ENCODE results near the gene TM2D1.

The TM2D1 gene

DNA sequence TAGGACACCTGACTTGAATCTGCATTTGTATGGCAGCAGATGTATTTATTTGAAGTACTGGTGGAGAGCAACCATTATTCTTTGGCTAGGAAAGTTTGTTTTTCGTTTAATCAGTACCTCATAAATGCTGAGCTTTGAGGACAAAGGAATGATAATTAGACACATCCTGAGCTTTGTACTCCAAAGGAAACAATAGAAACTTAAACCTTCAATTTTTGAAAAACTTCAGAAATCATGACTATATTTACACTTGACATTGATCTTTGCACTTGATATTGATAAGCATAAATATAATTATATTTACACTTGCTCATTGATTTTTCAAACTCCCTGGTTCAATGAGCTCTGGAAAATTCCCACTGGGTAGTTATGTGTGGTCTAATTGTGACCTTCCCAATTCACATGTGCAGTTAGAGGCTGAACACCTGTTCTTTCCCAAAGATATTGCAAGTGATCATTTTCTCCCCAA, 28.0 kb upstream of the TM2D1 start:
- DNase-seq (ENCODE audit: low spot score) = no peak
- TF ChIP-seq, protein P1, sequence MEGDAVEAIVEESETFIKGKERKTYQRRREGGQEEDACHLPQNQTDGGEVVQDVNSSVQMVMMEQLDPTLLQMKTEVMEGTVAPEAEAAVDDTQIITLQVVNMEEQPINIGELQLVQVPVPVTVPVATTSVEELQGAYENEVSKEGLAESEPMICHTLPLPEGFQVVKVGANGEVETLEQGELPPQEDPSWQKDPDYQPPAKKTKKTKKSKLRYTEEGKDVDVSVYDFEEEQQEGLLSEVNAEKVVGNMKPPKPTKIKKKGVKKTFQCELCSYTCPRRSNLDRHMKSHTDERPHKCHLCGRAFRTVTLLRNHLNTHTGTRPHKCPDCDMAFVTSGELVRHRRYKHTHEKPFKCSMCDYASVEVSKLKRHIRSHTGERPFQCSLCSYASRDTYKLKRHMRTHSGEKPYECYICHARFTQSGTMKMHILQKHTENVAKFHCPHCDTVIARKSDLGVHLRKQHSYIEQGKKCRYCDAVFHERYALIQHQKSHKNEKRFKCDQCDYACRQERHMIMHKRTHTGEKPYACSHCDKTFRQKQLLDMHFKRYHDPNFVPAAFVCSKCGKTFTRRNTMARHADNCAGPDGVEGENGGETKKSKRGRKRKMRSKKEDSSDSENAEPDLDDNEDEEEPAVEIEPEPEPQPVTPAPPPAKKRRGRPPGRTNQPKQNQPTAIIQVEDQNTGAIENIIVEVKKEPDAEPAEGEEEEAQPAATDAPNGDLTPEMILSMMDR (IDR thresholded peaks at IDR 0.05; ENCODE audit: borderline replicate concordance, control extremely low read depth, extremely low read depth, insufficient read depth, missing control alignments) = no peak
- in situ Hi-C loops (cut with MboI; ENCODE audit: low sequenced_read_pairs, unreplicated experiment) = no loop called here

DNA sequence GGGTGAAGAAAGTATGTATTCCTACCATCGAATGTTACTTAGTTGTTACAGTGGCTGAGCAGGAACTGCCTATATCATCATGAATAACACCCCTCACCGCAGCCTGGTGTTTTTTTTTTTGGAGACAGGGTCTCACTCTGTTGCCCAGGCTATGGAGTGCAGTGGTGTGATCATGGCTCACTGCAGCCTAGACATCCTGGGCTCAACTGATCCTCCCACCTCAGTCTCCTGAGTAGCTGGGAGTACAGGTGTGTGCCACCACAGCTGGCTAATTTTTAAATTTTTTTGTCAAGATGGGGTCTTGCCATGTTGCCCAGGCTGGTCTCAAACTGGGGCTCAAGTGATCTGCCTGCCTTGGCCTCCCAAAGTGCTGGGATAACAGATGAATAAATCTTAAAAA, 24.6 kb upstream of the TM2D1 start:
- in situ Hi-C loops (cut with MboI; ENCODE audit: low sequenced_read_pairs, unreplicated experiment) = no loop called here
- TF ChIP-seq, protein P1 (IDR thresholded peaks at IDR 0.05; ENCODE audit: borderline replicate concordance, control extremely low read depth, extremely low read depth, insufficient read depth, missing control alignments) = no peak

GRCh38 chr1:61748566-61748965, 23.6 kb upstream of the TM2D1 start:
- in situ Hi-C loops (cut with MboI; ENCODE audit: low sequenced_read_pairs, unreplicated experiment) = no loop called here
- TF ChIP-seq, protein P1 (IDR thresholded peaks at IDR 0.05; ENCODE audit: borderline replicate concordance, control extremely low read depth, extremely low read depth, insufficient read depth, missing control alignments) = no peak

More for the DNA sequence above, 24.6 kb upstream of the TM2D1 start:
- no peak for DNase-seq (ENCODE audit: low spot score)

DNA sequence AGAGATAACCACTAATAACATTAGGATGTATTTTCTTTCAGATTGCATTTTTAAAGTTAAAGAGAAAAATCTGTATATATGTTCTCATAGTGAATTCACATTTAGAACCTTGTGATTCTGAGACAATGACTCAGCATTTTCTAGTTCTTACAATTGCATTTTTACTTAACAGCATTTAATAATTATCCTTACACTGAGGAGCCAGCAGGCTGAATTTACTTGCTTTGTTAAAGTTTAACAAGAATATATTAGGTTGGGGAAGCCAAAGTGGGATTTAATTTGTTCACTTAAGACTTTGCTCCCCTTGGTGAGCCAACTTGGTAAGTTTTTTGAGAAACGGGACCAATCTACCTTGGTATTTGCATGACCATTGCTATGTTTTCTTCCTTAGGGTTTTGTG, 21.9 kb upstream of the TM2D1 start:
- no peak for DNase-seq (ENCODE audit: low spot score)
- in situ Hi-C loops (cut with MboI; ENCODE audit: low sequenced_read_pairs, unreplicated experiment) = no loop called here
- TF ChIP-seq, protein P1 (IDR thresholded peaks at IDR 0.05; ENCODE audit: borderline replicate concordance, control extremely low read depth, extremely low read depth, insufficient read depth, missing control alignments) = no peak

More at GRCh38 chr1:61748566-61748965, 23.6 kb upstream of the TM2D1 start:
- DNase-seq (ENCODE audit: low spot score) = no peak

GRCh38 chr1:61743716-61744580, 19.0 kb upstream of the TM2D1 start:
- TF ChIP-seq, protein P1 (IDR thresholded peaks at IDR 0.05; ENCODE audit: borderline replicate concordance, control extremely low read depth, extremely low read depth, insufficient read depth, missing control alignments) = no peak
- in situ Hi-C loops (cut with MboI; ENCODE audit: low sequenced_read_pairs, unreplicated experiment) = no loop called here
- DNase-seq (ENCODE audit: low spot score) = no peak

GRCh38 chr1:61743431-61743705, 18.4 kb upstream of the TM2D1 start:
- TF ChIP-seq, protein P1 (IDR thresholded peaks at IDR 0.05; ENCODE audit: borderline replicate concordance, control extremely low read depth, extremely low read depth, insufficient read depth, missing control alignments) = no peak
- in situ Hi-C loops (cut with MboI; ENCODE audit: low sequenced_read_pairs, unreplicated experiment) = no loop called here
- DNase-seq (ENCODE audit: low spot score) = no peak

Data from GM13976 (cell line).